ENCODE data around the gene PACRG.

The PACRG gene

GRCh38 chr6:162710419-162710818 lies 17.4 kb upstream of the PACRG start:
- H3K4me3 ChIP-seq (ENCODE audit: low read depth in 1 of 2, low read length in 1 of 2): no peak overlapping the region
- TF ChIP-seq, protein P1, sequence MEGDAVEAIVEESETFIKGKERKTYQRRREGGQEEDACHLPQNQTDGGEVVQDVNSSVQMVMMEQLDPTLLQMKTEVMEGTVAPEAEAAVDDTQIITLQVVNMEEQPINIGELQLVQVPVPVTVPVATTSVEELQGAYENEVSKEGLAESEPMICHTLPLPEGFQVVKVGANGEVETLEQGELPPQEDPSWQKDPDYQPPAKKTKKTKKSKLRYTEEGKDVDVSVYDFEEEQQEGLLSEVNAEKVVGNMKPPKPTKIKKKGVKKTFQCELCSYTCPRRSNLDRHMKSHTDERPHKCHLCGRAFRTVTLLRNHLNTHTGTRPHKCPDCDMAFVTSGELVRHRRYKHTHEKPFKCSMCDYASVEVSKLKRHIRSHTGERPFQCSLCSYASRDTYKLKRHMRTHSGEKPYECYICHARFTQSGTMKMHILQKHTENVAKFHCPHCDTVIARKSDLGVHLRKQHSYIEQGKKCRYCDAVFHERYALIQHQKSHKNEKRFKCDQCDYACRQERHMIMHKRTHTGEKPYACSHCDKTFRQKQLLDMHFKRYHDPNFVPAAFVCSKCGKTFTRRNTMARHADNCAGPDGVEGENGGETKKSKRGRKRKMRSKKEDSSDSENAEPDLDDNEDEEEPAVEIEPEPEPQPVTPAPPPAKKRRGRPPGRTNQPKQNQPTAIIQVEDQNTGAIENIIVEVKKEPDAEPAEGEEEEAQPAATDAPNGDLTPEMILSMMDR (IDR thresholded peaks at IDR 0.05): no peak
- H3K27ac ChIP-seq: no peak overlapping the region
- no peaks in the 10 kb centered on the region for H3K36me3 ChIP-seq
- H3K27me3 ChIP-seq: no peaks in the 10 kb centered on the region
- H3K4me1 ChIP-seq (ENCODE audit: control insufficient read depth in 1 of 2, insufficient read depth in 1 of 2, low read depth in 1 of 2, low read length in 1 of 2): peaks cover 0 to 5% of the 10 kb centered on the region in 2 experiments
- H3K9me3 ChIP-seq: no peaks in the 10 kb centered on the region

- Histone ChIP-seq H3K27me3 (no peaks in the 10 kb centered on the region), H3K9me3 (no peaks in the 10 kb centered on the region), H3K4me1 (ENCODE audit: control insufficient read depth in 1 of 2, insufficient read depth in 1 of 2, low read depth in 1 of 2, low read length in 1 of 2) (peaks cover 0 to 5% of the 10 kb centered on the region in 2 experiments), H3K4me3 (ENCODE audit: low read depth in 1 of 2, low read length in 1 of 2) (no peak overlapping the region), H3K27ac (no peak overlapping the region), H3K36me3 (no peaks in the 10 kb centered on the region)
- TF ChIP-seq, protein P1 (IDR thresholded peaks at IDR 0.05): no peak
Observed at GRCh38 chr6:162710936-162711335, 16.8 kb upstream of the PACRG start.

- no peaks in the 10 kb centered on the region for H3K27me3 ChIP-seq
- TF ChIP-seq, protein P1 (IDR thresholded peaks at IDR 0.05): no peak
- peaks cover 0 to 5% of the 10 kb centered on the region in 2 experiments for H3K4me1 ChIP-seq (ENCODE audit: control insufficient read depth in 1 of 2, insufficient read depth in 1 of 2, low read depth in 1 of 2, low read length in 1 of 2)
- H3K9me3 ChIP-seq: no peaks in the 10 kb centered on the region
- no peak overlapping the region for H3K4me3 ChIP-seq (ENCODE audit: low read depth in 1 of 2, low read length in 1 of 2)
- no peaks in the 10 kb centered on the region for H3K36me3 ChIP-seq
- no peak overlapping the region for H3K27ac ChIP-seq
Observed at GRCh38 chr6:162711376-162711775, 16.4 kb upstream of the PACRG start.

DNA sequence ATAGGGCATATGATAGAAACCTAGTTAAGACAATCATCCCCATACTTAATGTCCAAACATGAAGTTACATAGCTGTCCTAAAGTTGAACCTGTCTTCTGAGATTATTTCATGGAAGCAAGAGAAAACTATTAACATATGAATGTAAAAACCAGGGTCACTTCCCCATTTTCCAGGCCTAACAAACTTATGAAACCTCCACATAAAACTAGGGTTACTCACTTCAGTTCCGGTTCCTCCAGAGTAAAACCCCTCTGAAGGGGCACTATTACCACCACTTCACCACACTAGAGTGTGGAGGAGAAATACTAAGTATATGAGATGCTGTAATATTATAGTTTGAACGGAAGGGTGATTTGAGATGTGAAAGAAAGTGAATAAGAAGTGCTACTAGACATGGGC lies 15.1 kb upstream of the PACRG start:
- Histone ChIP-seq H3K9me3 (no peaks in the 10 kb centered on the region), H3K36me3 (no peaks in the 10 kb centered on the region), H3K27me3 (no peaks in the 10 kb centered on the region), H3K4me1 (ENCODE audit: control insufficient read depth in 1 of 2, insufficient read depth in 1 of 2, low read depth in 1 of 2, low read length in 1 of 2) (peaks cover 0 to 5% of the 10 kb centered on the region in 2 experiments), H3K4me3 (ENCODE audit: low read depth in 1 of 2, low read length in 1 of 2) (no peak overlapping the region), H3K27ac (no peak overlapping the region)
- TF ChIP-seq, protein P1 (IDR thresholded peaks at IDR 0.05): no peak

- no peak overlapping the region for H3K27ac ChIP-seq
- H3K4me3 ChIP-seq (ENCODE audit: low read depth in 1 of 2, low read length in 1 of 2): no peak overlapping the region
- H3K27me3 ChIP-seq: no peaks in the 10 kb centered on the region
- peaks cover 0 to 5% of the 10 kb centered on the region in 2 experiments for H3K4me1 ChIP-seq (ENCODE audit: control insufficient read depth in 1 of 2, insufficient read depth in 1 of 2, low read depth in 1 of 2, low read length in 1 of 2)
- H3K36me3 ChIP-seq: no peaks in the 10 kb centered on the region
- H3K9me3 ChIP-seq: no peaks in the 10 kb centered on the region
- TF ChIP-seq, protein P1 (IDR thresholded peaks at IDR 0.05): no peak
Observed at GRCh38 chr6:162713974-162714780, 13.6 kb upstream of the PACRG start.

All from neutrophil (primary cell).